Measurements from ENCODE around the gene HOXB6. TPM values are rescaled to one million over a fixed set of nuclear protein-coding genes. Genes with fewer than 3 reads are reported as not detected.

Gene HOXB6
- total RNA-seq, 1 experiment from 2014 or later: 64.8 TPM

- no peak overlapping the region for H2AFZ ChIP-seq (ENCODE audit: low read depth, low read length, poor library complexity, severe bottlenecking)
- TF ChIP-seq TCF7L2 (IDR thresholded peaks at IDR 0.05; ENCODE audit: borderline replicate concordance, extremely low read depth, insufficient read depth, insufficient read length) (no peak), SRF (IDR thresholded peaks at IDR 0.05; ENCODE audit: low read depth) (no peak), CTCF (IDR thresholded peaks at IDR 0.05 in 2 of 3, conservative IDR thresholded peaks at IDR 0.05 in 1 of 3; ENCODE audit: borderline replicate concordance in 1 of 3, insufficient read depth in 1 of 3, low read depth in 2 of 3, low read length in 2 of 3) (no peak)
- H3K27ac ChIP-seq (ENCODE audit: low read depth, low read length): no peak overlapping the region
- ChIA-PET CTCF (no interaction called here), RAD21 (ENCODE audit: low non-redundant PET in 1 of 2, low total read pairs in 2 of 2, uncharacterized antibody in 2 of 2, unreplicated experiment in 2 of 2) (no interaction called here), POLR2A (no interaction called here)
- no peaks in the 10 kb centered on the region for H4K20me1 ChIP-seq (ENCODE audit: insufficient read depth)
- H3K9ac ChIP-seq (ENCODE audit: low read length): no peak overlapping the region
- no peak overlapping the region for H3K4me2 ChIP-seq (ENCODE audit: low read length)
- intact Hi-C loops (cut with micrococcal nuclease): no loop called here
- no peak overlapping the region for H3K4me3 ChIP-seq (replicated peaks in 1 of 2; ENCODE audit: low read depth in 1 of 2, low read length in 2 of 2)
- H3K79me2 ChIP-seq (ENCODE audit: insufficient read depth, low read length): peaks cover 53% of the 10 kb centered on the region
- ATAC-seq (no peak), DNase-seq (ENCODE audit: low read depth, low spot score) (no peak)
- BruUV-seq (replicated peaks): no TSS peak
- H3K4me1 ChIP-seq (ENCODE audit: control insufficient read depth in 1 of 2, insufficient read depth in 2 of 2, low read length in 2 of 2): no peaks in the 10 kb centered on the region
- H3K9me2 ChIP-seq (ENCODE audit: insufficient read depth): no peaks in the 10 kb centered on the region
- no peaks in the 10 kb centered on the region; a peak in 1 of 4 replicates for H3K36me3 ChIP-seq (ENCODE audit: control insufficient read depth in 1 of 2, insufficient read depth in 2 of 2, low read length in 2 of 2)
- no peaks in the 10 kb centered on the region for H3K27me3 ChIP-seq (ENCODE audit: insufficient read depth, low read length)
- no peaks in the 10 kb centered on the region for H3K9me3 ChIP-seq (ENCODE audit: control insufficient read depth in 1 of 2, insufficient read depth in 1 of 2, low read depth in 1 of 2, low read length in 2 of 2)
Measured at GRCh38 chr17:48567646-48568354, 37.0 kb downstream of the HOXB6 start.

DNA sequence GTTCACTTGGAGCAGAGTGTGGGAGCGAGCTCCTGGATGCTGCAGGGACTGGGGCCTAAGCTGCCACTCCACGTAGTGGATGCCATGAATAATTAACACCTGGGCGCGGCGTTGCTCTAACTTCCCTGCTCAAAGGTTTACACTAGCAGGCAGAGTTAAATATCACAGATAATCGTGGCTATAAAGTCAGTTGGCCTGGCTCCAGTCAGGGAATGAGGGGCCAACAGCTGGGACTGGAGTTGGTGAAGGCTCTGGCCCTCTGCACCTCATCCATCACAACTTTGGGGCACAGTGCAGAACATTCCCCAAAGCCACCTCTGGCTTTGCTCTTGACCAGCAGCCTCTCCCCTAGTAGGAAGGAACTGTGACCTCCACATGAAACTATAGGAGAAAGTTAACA lies 37.6 kb downstream of the HOXB6 start:
- no TSS peak for BruUV-seq (replicated peaks)

More for the DNA sequence above, 37.6 kb downstream of the HOXB6 start:
- Histone ChIP-seq H3K27me3 (ENCODE audit: insufficient read depth, low read length) (no peaks in the 10 kb centered on the region), H3K27ac (ENCODE audit: low read depth, low read length) (no peak overlapping the region), H3K4me3 (replicated peaks in 1 of 2; ENCODE audit: low read depth in 1 of 2, low read length in 2 of 2) (no peak overlapping the region), H3K79me2 (ENCODE audit: insufficient read depth, low read length) (peaks cover 51% of the 10 kb centered on the region), H3K9me2 (ENCODE audit: insufficient read depth) (no peaks in the 10 kb centered on the region), H2AFZ (ENCODE audit: low read depth, low read length, poor library complexity, severe bottlenecking) (no peak overlapping the region), H3K36me3 (ENCODE audit: control insufficient read depth in 1 of 2, insufficient read depth in 2 of 2, low read length in 2 of 2) (no peaks in the 10 kb centered on the region; a peak in 1 of 4 replicates), H3K4me2 (ENCODE audit: low read length) (no peak overlapping the region), H3K4me1 (ENCODE audit: control insufficient read depth in 1 of 2, insufficient read depth in 2 of 2, low read length in 2 of 2) (no peaks in the 10 kb centered on the region), H3K9ac (ENCODE audit: low read length) (no peak overlapping the region), H3K9me3 (ENCODE audit: control insufficient read depth in 1 of 2, insufficient read depth in 1 of 2, low read depth in 1 of 2, low read length in 2 of 2) (no peaks in the 10 kb centered on the region), H4K20me1 (ENCODE audit: insufficient read depth) (no peaks in the 10 kb centered on the region)
- ChIA-PET RAD21 (ENCODE audit: low non-redundant PET in 1 of 2, low total read pairs in 2 of 2, uncharacterized antibody in 2 of 2, unreplicated experiment in 2 of 2) (no interaction called here), POLR2A (no interaction called here), CTCF (no interaction called here)
- intact Hi-C loops (cut with micrococcal nuclease): no loop called here
- no peak for TF ChIP-seq ATF3 (IDR thresholded peaks at IDR 0.05)
- no peak for TF ChIP-seq CEBPB (IDR thresholded peaks at IDR 0.05; ENCODE audit: low read depth)
- DNase-seq (ENCODE audit: low read depth, low spot score) (no peak), ATAC-seq (no peak)
